Measurements from ENCODE around the gene KEAP1. TPM values are rescaled to one million over a fixed set of nuclear protein-coding genes. Genes with fewer than 3 reads are reported as not detected.
"Not testable (repeated sequence)": the region's sequence is repeated elsewhere in the genome, so short reads cannot be mapped to it uniquely, and the experiment has no call there.

KEAP1 gene
- polyA plus RNA-seq (2011; rRNA removed) (46.7 and 64.3 TPM in 2 replicates), polyA minus RNA-seq (2011; rRNA and poly(A)+ RNA removed) (89.5 and 127 TPM in 2 replicates)

DNA sequence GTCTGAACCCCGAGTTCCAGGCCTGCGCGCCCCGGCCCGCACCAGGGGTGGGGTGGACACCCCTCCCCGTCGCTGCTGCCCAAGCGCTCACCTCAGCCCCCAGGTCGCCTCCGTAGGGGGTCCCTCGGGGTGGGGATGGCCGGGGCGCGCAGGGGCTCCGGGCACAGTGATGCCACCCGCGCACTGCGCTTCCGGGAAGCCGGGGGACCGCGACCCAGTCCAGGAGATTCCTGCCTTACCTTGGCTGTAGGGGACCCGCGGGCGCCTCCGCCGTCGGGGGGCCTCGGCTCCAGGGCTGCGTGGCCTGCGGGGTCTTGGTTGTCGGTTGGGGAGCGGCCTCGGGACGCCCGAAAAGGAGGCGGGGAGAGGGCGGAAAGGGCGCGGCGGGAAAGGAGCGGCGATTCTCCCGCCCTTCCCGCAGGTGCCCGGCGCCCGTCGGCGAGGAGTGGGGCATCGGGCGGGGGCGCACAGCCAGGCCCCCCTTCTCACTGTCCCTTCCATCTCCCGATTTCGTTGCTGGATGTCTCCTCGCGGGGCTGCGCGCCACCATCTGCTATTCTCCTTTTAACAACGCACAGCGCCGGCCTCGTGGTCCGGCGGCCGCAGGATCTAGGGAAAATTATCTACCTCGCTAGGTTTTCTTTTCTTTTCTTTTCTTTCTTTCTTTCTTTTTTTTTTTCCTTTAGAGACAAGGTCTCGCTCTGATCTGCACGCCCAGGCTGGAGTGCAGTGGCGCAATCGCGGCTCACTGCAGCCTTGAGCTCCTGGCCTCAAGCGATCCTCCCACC lies at the start of gene KEAP1:
Gene KEAP1, minus strand, starts transcription at position 355 of the 788 bp plus-strand sequence. CDS start 3,323 bp downstream, outside the sequence.
- ChIA-PET CTCF (interaction anchor here (0.6 kb wide), 1 partner anchor 59 kb away, joined by 3 read pairs; no protein-coding TSS in a partner anchor), POLR2A (interaction anchor here (0.6 to 0.7 kb wide), 2 partner anchors 149 to 311 kb away, joined by 3 to 7 read pairs; no protein-coding TSS in a partner anchor)
- Histone ChIP-seq H3K27me3 (ENCODE audit: control insufficient read depth, insufficient read depth, low read length) (peaks cover 3% of the 10 kb centered on the region), H3K27ac (ENCODE audit: low read depth, low read length) (peak within 1 kb of the TSS; percentile 92), H3K4me3 (ENCODE audit: low read depth, low read length) (peak within 1 kb of the TSS; percentile 82), H3K9me3 (ENCODE audit: control insufficient read depth, insufficient read depth, low read length) (no peaks in the 10 kb centered on the region; the same call in 1 of the 2 replicates)
- no peak for DNase-seq (ENCODE audit: low read depth, low spot score)
- TF ChIP-seq, protein P1, sequence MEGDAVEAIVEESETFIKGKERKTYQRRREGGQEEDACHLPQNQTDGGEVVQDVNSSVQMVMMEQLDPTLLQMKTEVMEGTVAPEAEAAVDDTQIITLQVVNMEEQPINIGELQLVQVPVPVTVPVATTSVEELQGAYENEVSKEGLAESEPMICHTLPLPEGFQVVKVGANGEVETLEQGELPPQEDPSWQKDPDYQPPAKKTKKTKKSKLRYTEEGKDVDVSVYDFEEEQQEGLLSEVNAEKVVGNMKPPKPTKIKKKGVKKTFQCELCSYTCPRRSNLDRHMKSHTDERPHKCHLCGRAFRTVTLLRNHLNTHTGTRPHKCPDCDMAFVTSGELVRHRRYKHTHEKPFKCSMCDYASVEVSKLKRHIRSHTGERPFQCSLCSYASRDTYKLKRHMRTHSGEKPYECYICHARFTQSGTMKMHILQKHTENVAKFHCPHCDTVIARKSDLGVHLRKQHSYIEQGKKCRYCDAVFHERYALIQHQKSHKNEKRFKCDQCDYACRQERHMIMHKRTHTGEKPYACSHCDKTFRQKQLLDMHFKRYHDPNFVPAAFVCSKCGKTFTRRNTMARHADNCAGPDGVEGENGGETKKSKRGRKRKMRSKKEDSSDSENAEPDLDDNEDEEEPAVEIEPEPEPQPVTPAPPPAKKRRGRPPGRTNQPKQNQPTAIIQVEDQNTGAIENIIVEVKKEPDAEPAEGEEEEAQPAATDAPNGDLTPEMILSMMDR (IDR thresholded peaks at IDR 0.05; ENCODE audit: low read depth, low read length), result no peak

DNA sequence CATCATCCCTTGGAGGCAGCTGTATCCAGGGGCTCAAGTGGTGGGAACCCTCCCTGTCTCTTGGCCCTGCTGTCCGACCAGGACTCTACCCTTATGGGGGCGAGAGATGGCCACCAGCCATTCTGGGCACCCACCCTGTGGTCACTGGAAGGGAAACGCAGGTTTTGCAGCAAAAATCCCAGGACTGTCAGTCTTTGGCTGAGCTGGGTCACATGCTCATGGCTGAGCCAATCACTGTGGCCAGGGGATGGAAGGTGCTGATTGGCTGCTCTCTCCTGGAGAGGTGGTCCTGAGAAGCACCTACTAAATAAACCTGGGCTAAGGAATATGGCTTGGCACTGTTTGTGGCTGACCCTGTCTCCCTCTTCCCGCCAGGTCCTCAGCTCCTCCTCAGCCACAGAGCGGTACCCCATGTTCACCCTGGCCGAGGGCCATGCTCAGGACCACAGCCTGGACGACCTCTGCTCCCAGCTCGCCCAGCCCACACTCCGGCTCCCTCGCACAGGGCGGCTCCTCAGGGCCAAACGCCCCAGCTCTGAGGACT lies 49.4 kb upstream of the KEAP1 start:
- Histone ChIP-seq H3K4me3 (ENCODE audit: low read depth, low read length) (no peak overlapping the region), H3K9me3 (ENCODE audit: control insufficient read depth, insufficient read depth, low read length) (peaks cover 9% of the 10 kb centered on the region), H3K27me3 (ENCODE audit: control insufficient read depth, insufficient read depth, low read length) (no peaks in the 10 kb centered on the region), H3K27ac (ENCODE audit: low read depth, low read length) (no peak overlapping the region)
- DNase-seq (ENCODE audit: low read depth, low spot score), result no peak
- CTCF ChIA-PET, result interaction anchor here (1.3 kb wide), 1 partner anchor 69 kb away, joined by 3 read pairs; no protein-coding TSS in a partner anchor
- POLR2A ChIA-PET, result no interaction called here
- TF ChIP-seq, protein P1 (IDR thresholded peaks at IDR 0.05; ENCODE audit: low read depth, low read length), result no peak

DNA sequence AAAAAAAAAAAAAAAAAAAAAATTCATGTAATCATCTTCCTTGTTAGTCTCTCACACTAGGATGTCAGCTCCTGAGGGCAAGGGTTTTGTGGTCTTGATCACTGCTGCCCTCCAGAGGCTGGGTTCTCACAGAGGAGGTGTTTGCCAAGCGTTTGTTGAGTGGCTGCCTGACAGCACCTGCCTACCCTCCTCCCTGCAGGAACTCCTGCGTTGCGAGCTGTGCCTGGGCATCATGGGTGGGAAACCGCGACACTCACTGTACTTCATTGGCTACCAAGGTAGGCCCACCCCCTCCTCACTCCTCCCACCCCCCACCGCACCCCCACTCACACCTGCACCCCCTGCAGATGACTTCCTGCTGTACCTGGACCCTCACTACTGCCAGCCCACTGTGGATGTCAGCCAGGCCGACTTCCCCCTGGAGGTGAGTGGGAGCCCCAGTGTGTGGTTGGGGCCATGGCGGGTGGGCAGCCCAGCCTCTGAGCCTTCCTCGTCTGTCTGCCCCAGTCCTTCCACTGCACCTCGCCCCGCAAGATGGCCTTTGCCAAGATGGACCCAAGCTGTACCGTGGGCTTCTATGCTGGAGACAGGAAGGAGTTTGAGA lies 48.6 kb upstream of the KEAP1 start:
- TF ChIP-seq, protein P1 (IDR thresholded peaks at IDR 0.05; ENCODE audit: low read depth, low read length), result 0 out of 2 replicates have a peak, but pooled peaks have one; percentile 6
- ChIA-PET POLR2A (interaction anchor here (0.6 kb wide), 1 partner anchor 108 kb away, joined by 5 read pairs; no protein-coding TSS in a partner anchor), CTCF (interaction anchor here (1.1 kb wide), 2 partner anchors 16 to 68 kb away, joined by 3 to 11 read pairs; no protein-coding TSS in a partner anchor)
- DNase-seq (ENCODE audit: low read depth, low spot score), result no peak
- no peak overlapping the region for H3K27ac ChIP-seq (ENCODE audit: low read depth, low read length)
- H3K4me3 ChIP-seq (ENCODE audit: low read depth, low read length), result no peak overlapping the region
- no peaks in the 10 kb centered on the region for H3K27me3 ChIP-seq (ENCODE audit: control insufficient read depth, insufficient read depth, low read length)
- H3K9me3 ChIP-seq (ENCODE audit: control insufficient read depth, insufficient read depth, low read length), result peaks cover 9% of the 10 kb centered on the region

DNA sequence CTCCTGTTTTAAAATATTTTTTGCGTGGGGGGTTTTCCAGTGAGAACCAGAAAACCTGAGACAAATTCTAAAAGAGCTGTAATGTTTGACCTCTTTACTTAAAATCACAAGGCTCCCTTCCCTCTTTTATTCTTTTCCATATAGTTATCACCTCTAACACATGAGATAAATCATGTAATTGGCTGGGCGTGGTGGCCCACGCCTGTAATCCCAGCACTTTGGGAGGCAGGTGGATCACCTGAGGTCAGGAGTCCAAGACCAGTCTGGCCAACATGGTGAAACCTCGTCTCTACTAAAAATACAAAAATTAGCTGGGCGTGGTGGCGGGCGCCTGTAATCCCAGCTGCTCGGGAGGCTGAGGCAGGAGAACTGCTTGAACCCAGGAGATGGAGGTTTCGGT lies 47.9 kb upstream of the KEAP1 start:
- DNase-seq (ENCODE audit: low read depth, low spot score); H3K27me3 ChIP-seq (ENCODE audit: control insufficient read depth, insufficient read depth, low read length); H3K9me3 ChIP-seq (ENCODE audit: control insufficient read depth, insufficient read depth, low read length); H3K4me3 ChIP-seq (ENCODE audit: low read depth, low read length); H3K27ac ChIP-seq (ENCODE audit: low read depth, low read length): not testable (repeated sequence)
- CTCF ChIA-PET, result interaction anchor here (0.6 to 1.1 kb wide), 3 partner anchors 15 to 67 kb away, joined by 3 to 11 read pairs (median 3); no protein-coding TSS in a partner anchor
- POLR2A ChIA-PET, result interaction anchor here (0.6 kb wide), 1 partner anchor 107 kb away, joined by 5 read pairs; no protein-coding TSS in a partner anchor

DNA sequence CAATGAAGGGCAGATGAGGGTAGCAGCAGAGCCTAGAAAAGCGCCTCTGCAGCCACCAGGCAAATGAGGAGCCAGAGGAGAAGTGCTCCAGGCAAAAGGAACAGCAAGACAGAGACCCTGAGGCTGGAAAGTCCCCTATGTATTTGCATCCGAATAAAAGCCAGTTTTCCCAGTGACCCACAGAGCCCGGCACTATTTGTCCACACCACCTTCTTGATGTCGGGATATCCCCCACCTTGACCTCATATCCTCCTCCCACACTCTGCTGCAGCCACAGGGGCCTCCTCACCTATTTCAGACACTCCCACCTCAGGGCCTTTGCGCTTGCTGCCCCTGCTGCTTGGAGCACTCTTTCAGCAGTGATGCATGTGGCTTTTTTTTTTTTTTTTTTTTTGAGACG lies 47.2 kb upstream of the KEAP1 start:
- TF ChIP-seq, protein P1 (IDR thresholded peaks at IDR 0.05; ENCODE audit: low read depth, low read length), result no peak
- peaks cover 9% of the 10 kb centered on the region for H3K9me3 ChIP-seq (ENCODE audit: control insufficient read depth, insufficient read depth, low read length)
- DNase-seq (ENCODE audit: low read depth, low spot score), result no peak
- CTCF ChIA-PET, result no interaction called here
- POLR2A ChIA-PET, result no interaction called here
- H3K27me3 ChIP-seq (ENCODE audit: control insufficient read depth, insufficient read depth, low read length), result no peaks in the 10 kb centered on the region
- no peak overlapping the region for H3K4me3 ChIP-seq (ENCODE audit: low read depth, low read length)
- no peak overlapping the region for H3K27ac ChIP-seq (ENCODE audit: low read depth, low read length)

Data from AG04450 (cell line).